GM12878 (cell line): ENCODE measurements around the gene APOA4. TPM values are rescaled to one million over a fixed set of nuclear protein-coding genes. Genes with fewer than 3 reads are reported as not detected.

ENCODE experiments used
- ATAC-seq: fragments of 200-7000 bp; cut with Tn5 transposase; 3 replicates; pipeline ENCODE4 v1.9.1; 2020; ENCODE audit warnings: mild to moderate bottlenecking, moderate library complexity
- BruUV-seq: library from RNA; stranded (reverse); fragments of 400-500 nt; replicated peaks from 2 replicates; lab custom pipeline; 2021; lab: Mats Ljungman, UMichigan
- CTCF ChIA-PET: fragments of 300-600 bp; sonication (Branson Sonifier 250); formaldehyde crosslinking; extraction: SDS; loops from one replicate; lab custom pipeline; 2021; ENCODE audit warnings: inconsistent platforms; lab: Yijun Ruan, JAX
- POLR2A ChIA-PET: fragments of 350-600 bp; formaldehyde crosslinking; extraction: SDS; loops from one replicate; lab custom pipeline; 2021; ENCODE audit warnings: inconsistent platforms; lab: Charles Lee
- RAD21 ChIA-PET: fragments of 300-600 bp; sonication (Branson Sonifier 250); formaldehyde crosslinking; loops from one replicate; lab custom pipeline; 2023; ENCODE audit warnings: antibody characterized with exemption; ENCODE audit not compliant: unreplicated experiment; lab: Charles Lee
- SMC1A ChIA-PET: fragments of 300-600 bp; sonication (Branson Sonifier 250); formaldehyde crosslinking; loops from one replicate; lab custom pipeline; 2023; ENCODE audit not compliant: unreplicated experiment, uncharacterized antibody; lab: Charles Lee
- DNase-seq: peaks from one replicate; pipeline ENCODE4 v3.0.0-alpha.2; 2011; ENCODE audit warnings: low read depth, low spot score
- FAIRE-seq: peaks from 3 replicates; lab custom pipeline; 2011; peaks lifted over from hg19 to GRCh38; lab: Jason Lieb, UNC
- H2AFZ ChIP-seq: 2 replicates; pipeline ENCODE4 v1.6.0; 2011; ENCODE audit warnings: low read depth, low read length, control low read depth; ENCODE audit not compliant: control insufficient read depth
- H3K27ac ChIP-seq: 2 replicates; pipeline ENCODE4 v1.5.1; 2011; ENCODE audit warnings: control low read depth; ENCODE audit not compliant: control insufficient read depth, insufficient read depth
- H3K27me3 ChIP-seq, 2 experiments: replicated peaks in 1 of 2; 2 replicates each; pipeline versions ENCODE4 v1.6.0 to v1.6.1; 2011; ENCODE audit warnings: low read length in 1 of 2; ENCODE audit not compliant: control insufficient read depth in 2 of 2, insufficient read depth in 2 of 2
- H3K36me3 ChIP-seq, 2 experiments: 2 replicates each; pipeline ENCODE4 v1.5.1; 2011; ENCODE audit warnings: low read length in 1 of 2; ENCODE audit not compliant: control insufficient read depth in 2 of 2, insufficient read depth in 2 of 2
- H3K4me1 ChIP-seq: 2 replicates; pipeline ENCODE4 v1.6.1; 2011; ENCODE audit warnings: mild to moderate bottlenecking, low read length, moderate library complexity, mixed read lengths; ENCODE audit not compliant: control insufficient read depth, insufficient read depth
- H3K4me2 ChIP-seq: 2 replicates; pipeline ENCODE4 v1.6.0; 2011; ENCODE audit warnings: control low read depth; ENCODE audit not compliant: control insufficient read depth, insufficient read depth
- H3K4me3 ChIP-seq: fragments of 200-600 bp; sonication (generic); 2 replicates; pipeline ENCODE4 v1.5.1; 2016
- H3K79me2 ChIP-seq: 2 replicates; pipeline ENCODE4 v1.6.0; 2011; ENCODE audit warnings: low read length; ENCODE audit not compliant: control insufficient read depth, insufficient read depth
- H3K9ac ChIP-seq: 2 replicates; pipeline ENCODE4 v1.8.0; 2011; ENCODE audit warnings: low read length, control low read depth, mixed read lengths; ENCODE audit not compliant: control insufficient read depth, insufficient read depth
- H3K9me3 ChIP-seq: replicated peaks from 3 replicates; pipeline ENCODE4 v1.5.1; 2011; ENCODE audit warnings: mild to moderate bottlenecking, low read length; ENCODE audit not compliant: control insufficient read depth, insufficient read depth
- H4K20me1 ChIP-seq: 2 replicates; pipeline ENCODE4 v1.6.0; 2011; ENCODE audit not compliant: control insufficient read depth, insufficient read depth
- ATF3 ChIP-seq: IDR thresholded peaks from 2 replicates; pipeline ENCODE4 v1.6.1; 2011; ENCODE audit warnings: low read depth, mild to moderate bottlenecking, low read length, moderate library complexity, borderline replicate concordance; ENCODE audit errors: extremely low read depth
- BRCA1 ChIP-seq: IDR thresholded peaks from 2 replicates; pipeline ENCODE4 v1.6.1; 2011; ENCODE audit warnings: low read depth, low read length, improper control_type of control experiment
- CBFB ChIP-seq: IDR thresholded peaks from 2 replicates; pipeline ENCODE4 v1.6.1; 2016; ENCODE audit warnings: antibody characterized with exemption, low read depth
- CHD2 ChIP-seq: IDR thresholded peaks from 2 replicates; pipeline ENCODE4 v1.6.1; 2011; ENCODE audit warnings: low read depth, low read length, improper control_type of control experiment, borderline replicate concordance
- DPF2 ChIP-seq: fragments of 450-650 bp; IDR thresholded peaks from 2 replicates; pipeline ENCODE4 v1.6.1; 2017; ENCODE audit warnings: mild to moderate bottlenecking
- EGR1 ChIP-seq, 2 experiments: IDR thresholded peaks; 1 replicate in 1 of 2; 2 replicates in 1 of 2; pipeline ENCODE4 v1.6.1; 2011 to 2012; ENCODE audit warnings: low read depth in 2 of 2, low read length in 2 of 2, borderline replicate concordance in 1 of 2, mild to moderate bottlenecking in 1 of 2, moderate library complexity in 1 of 2
- HDAC6 ChIP-seq: fragments of 200-600 bp; sonication (generic); IDR thresholded peaks from one replicate; pipeline ENCODE4 v1.8.0; 2017; ENCODE audit warnings: antibody characterized with exemption; ENCODE audit not compliant: unreplicated experiment
- IKZF1 ChIP-seq: fragments of 450-650 bp; conservative IDR thresholded peaks from 2 replicates; pipeline ENCODE4 v1.6.1; 2017; ENCODE audit warnings: antibody characterized with exemption, mild to moderate bottlenecking
- MTA2 ChIP-seq: fragments of 450-650 bp; IDR thresholded peaks from 2 replicates; pipeline ENCODE4 v1.6.1; 2016; ENCODE audit warnings: low read depth, mild to moderate bottlenecking, moderate library complexity
- NFYA ChIP-seq: IDR thresholded peaks from 2 replicates; pipeline ENCODE4 v1.6.1; 2011; ENCODE audit warnings: low read depth, mild to moderate bottlenecking, low read length, improper control_type of control experiment, borderline replicate concordance
- NRF1 ChIP-seq: conservative IDR thresholded peaks from 2 replicates; pipeline ENCODE4 v1.6.1; 2011; ENCODE audit warnings: mild to moderate bottlenecking, low read depth, low read length, improper control_type of control experiment
- POU2F2 ChIP-seq: IDR thresholded peaks from 3 replicates; pipeline ENCODE4 v1.6.1; 2011; ENCODE audit warnings: low read depth, mild to moderate bottlenecking, low read length, borderline replicate concordance
- SPI1 ChIP-seq: IDR thresholded peaks from 2 replicates; pipeline ENCODE4 v1.6.1; 2011; ENCODE audit warnings: low read depth, mild to moderate bottlenecking, low read length, moderate library complexity, borderline replicate concordance; ENCODE audit not compliant: insufficient read depth
- YY1 ChIP-seq: IDR thresholded peaks from 2 replicates; pipeline ENCODE4 v1.6.1; 2011; ENCODE audit warnings: low read depth, mild to moderate bottlenecking, low read length
- ZNF207 ChIP-seq: fragments of 450-650 bp; IDR thresholded peaks from 2 replicates; pipeline ENCODE4 v1.6.1; 2014; ENCODE audit warnings: antibody characterized with exemption, mild to moderate bottlenecking, borderline replicate concordance
- ZZZ3 ChIP-seq: IDR thresholded peaks from 2 replicates; pipeline ENCODE4 v1.6.1; 2011; ENCODE audit warnings: low read depth; ENCODE audit not compliant: control insufficient read depth, insufficient read length
- WGBS: methylation state at CpG from one replicate; pipeline ENCODE4 v1.1.6; 2016; ENCODE audit warnings: low lambda C conversion rate; ENCODE audit not compliant: insufficient replicate concordance, insufficient coverage; ENCODE audit errors: missing lambda C conversion rate; 5-methylcytosine and 5-hydroxymethylcytosine counted together
- in situ Hi-C: fragments of 300-500 bp; cut with MboI; formaldehyde crosslinking; loops from 9 replicates; pipeline ENCODE4 v1.14.3; 2018; ENCODE audit warnings: mixed read lengths
- intact Hi-C: fragments of 100-400 bp; cut with micrococcal nuclease; formaldehyde crosslinking; loops from one replicate; pipeline ENCODE4 v1.14.2; 2022; ENCODE audit not compliant: unreplicated experiment
- polyA plus RNA-seq, 11 experiments: library from polyadenylated mRNA; depleted of rRNA in 4 of 11; unstranded in 6 of 11; stranded (reverse) in 5 of 11; fragments of >200 nt; fragmentation: Nextera tagmentation in 4 of 11; fragmentation: Illumina TruSeq in 1 of 11; extraction: Ambion mirVana in 4 of 11; extraction: Trizol in 1 of 11; gene quantifications; 1 replicate in 1 of 11; 2 replicates in 10 of 11; pipeline versions ENCODE4 v1.2.1 to v1.2.3, GENCODE V29; 2011 to 2016; ENCODE audit warnings: inconsistent platforms in 2 of 11, missing spikeins in 2 of 11, low read depth in 1 of 11
- total RNA-seq, 4 experiments: library from RNA; depleted of rRNA in 3 of 4; stranded (reverse); fragments of >200 nt in 3 of 4; fragmentation: Illumina TruSeq in 1 of 4; extraction: Trizol in 1 of 4; gene quantifications; 2 replicates each; pipeline versions ENCODE4 v1.2.1 to v1.2.3, GENCODE V29; 2013 to 2021
- TF ChIP-seq, protein P1 (sequence below): IDR thresholded peaks from 2 replicates; pipeline ENCODE4 v1.6.1; 2012; ENCODE audit warnings: low read depth, low read length, improper control_type of control experiment
- TF ChIP-seq, protein P2 (sequence below): fragments of 450-650 bp; IDR thresholded peaks from 2 replicates; pipeline ENCODE4 v1.6.1; 2017; ENCODE audit warnings: low read depth, mild to moderate bottlenecking, moderate library complexity
- TF ChIP-seq, protein P3 (sequence below): fragments of 450-650 bp; IDR thresholded peaks from 2 replicates; pipeline ENCODE4 v1.6.1; 2016; ENCODE audit warnings: mild to moderate bottlenecking

APOA4 gene
- total and polyA plus RNA-seq, 10 of the 15 experiments (the other 5 are each of a cell fraction or from before 2014, with no cell fraction given) = not detected

DNA sequence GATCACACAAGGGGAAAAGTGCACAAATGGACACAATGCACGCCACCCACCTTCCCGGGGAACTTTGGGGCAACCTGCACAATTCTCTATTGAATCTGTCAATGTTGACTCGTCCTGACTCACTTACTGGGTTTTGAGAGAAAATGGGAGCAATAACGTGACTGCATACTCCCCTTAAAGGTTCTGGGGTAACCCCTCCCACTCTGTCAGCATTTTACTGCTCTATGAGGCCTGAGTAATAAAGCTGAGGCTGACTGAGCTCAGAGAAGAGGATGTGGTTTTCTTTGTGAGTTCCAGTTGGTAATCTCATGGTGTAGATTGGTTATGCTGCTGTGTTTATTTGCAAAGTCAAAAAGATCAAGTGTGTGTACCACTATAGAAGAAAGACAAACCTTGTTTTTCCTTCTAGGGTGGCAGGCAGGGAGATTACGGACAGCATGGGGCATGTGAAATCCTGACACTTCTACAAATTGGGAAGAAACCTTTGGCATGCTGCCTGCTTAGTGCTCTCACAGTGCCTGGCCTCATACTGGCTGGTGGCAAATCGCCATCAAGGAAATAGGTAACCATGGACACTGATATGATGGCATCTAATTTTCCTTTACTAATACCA lies 30.5 kb upstream of the APOA4 start:
- H3K36me3 ChIP-seq = peaks cover 6 to 8% of the 10 kb centered on the region in 2 experiments; a peak in 3 of 4 replicates
- POLR2A ChIA-PET = interaction anchor here (0.6 to 2.1 kb wide), 10 partner anchors 12 to 308 kb away, joined by 3 to 10 read pairs (median 4); partner anchors contain the start of genes PAFAH1B2 and ZPR1
- FAIRE-seq (peak; percentile 75), DNase-seq (peak; percentile 90), ATAC-seq (peak; percentile 98)
- BruUV-seq = no TSS peak
- RAD21 ChIA-PET = interaction anchor here (0.9 to 5.0 kb wide), 15 partner anchors 10 to 326 kb away, joined by 3 to 32 read pairs (median 5); partner anchors contain the start of gene APOA5
- H3K27ac ChIP-seq = peak overlapping the region; percentile 83
- WGBS = 0% methylated on average over 6 of the region's 6 CpGs
- SMC1A ChIA-PET = interaction anchor here (0.6 to 4.6 kb wide), 25 partner anchors 11 to 378 kb away, joined by 3 to 42 read pairs (median 4); partner anchors contain the start of genes APOA1, APOA5 and BUD13
- in situ Hi-C loops = no loop called here
- H3K4me3 ChIP-seq = peak overlapping the region; percentile 31; the same call in 1 of the 2 replicates
- H3K9ac ChIP-seq = no peak overlapping the region
- H2AFZ ChIP-seq = peak overlapping the region; percentile 49; the same call in 1 of the 2 replicates
- peak overlapping the region; percentile 70 for H3K4me2 ChIP-seq
- no peaks in the 10 kb centered on the region for H3K27me3 ChIP-seq
- H3K9me3 ChIP-seq = no peaks in the 10 kb centered on the region
- no peaks in the 10 kb centered on the region for H4K20me1 ChIP-seq
- peaks cover 30% of the 10 kb centered on the region for H3K4me1 ChIP-seq
- intact Hi-C loops = no loop called here
- CTCF ChIA-PET = interaction anchor here (1.0 to 4.2 kb wide), 17 partner anchors 13 to 378 kb away, joined by 3 to 20 read pairs (median 4); partner anchors contain the start of genes APOA5, PCSK7 and RNF214
- no peaks in the 10 kb centered on the region for H3K79me2 ChIP-seq
- TF ChIP-seq, protein P1, sequence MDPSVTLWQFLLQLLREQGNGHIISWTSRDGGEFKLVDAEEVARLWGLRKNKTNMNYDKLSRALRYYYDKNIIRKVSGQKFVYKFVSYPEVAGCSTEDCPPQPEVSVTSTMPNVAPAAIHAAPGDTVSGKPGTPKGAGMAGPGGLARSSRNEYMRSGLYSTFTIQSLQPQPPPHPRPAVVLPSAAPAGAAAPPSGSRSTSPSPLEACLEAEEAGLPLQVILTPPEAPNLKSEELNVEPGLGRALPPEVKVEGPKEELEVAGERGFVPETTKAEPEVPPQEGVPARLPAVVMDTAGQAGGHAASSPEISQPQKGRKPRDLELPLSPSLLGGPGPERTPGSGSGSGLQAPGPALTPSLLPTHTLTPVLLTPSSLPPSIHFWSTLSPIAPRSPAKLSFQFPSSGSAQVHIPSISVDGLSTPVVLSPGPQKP = no peak
- TF ChIP-seq POU2F2 (peak; percentile 45; the same call in 1 of the 3 replicates), BRCA1 (no peak), SPI1 (peak; percentile 73; the same call in 1 of the 2 replicates), NRF1 (no peak), YY1 (peak; percentile 49), ZZZ3 (no peak), CBFB (peak; percentile 84), NFYA (no peak), EGR1 (IDR thresholded peaks at IDR 0.05; ENCODE audit: borderline replicate concordance in 1 of 2, low read depth in 2 of 2, low read length in 2 of 2) (no peak), DPF2 (0 out of 2 replicates have a peak, but pooled peaks have one; percentile 67), ATF3 (no peak), HDAC6 (no peak), IKZF1 (peak; percentile 46), ZNF207 (no peak), MTA2 (peak; percentile 66), CHD2 (no peak)
- TF ChIP-seq, protein P2, sequence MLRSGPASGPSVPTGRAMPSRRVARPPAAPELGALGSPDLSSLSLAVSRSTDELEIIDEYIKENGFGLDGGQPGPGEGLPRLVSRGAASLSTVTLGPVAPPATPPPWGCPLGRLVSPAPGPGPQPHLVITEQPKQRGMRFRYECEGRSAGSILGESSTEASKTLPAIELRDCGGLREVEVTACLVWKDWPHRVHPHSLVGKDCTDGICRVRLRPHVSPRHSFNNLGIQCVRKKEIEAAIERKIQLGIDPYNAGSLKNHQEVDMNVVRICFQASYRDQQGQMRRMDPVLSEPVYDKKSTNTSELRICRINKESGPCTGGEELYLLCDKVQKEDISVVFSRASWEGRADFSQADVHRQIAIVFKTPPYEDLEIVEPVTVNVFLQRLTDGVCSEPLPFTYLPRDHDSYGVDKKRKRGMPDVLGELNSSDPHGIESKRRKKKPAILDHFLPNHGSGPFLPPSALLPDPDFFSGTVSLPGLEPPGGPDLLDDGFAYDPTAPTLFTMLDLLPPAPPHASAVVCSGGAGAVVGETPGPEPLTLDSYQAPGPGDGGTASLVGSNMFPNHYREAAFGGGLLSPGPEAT = 0 out of 2 replicates have a peak, but pooled peaks have one; percentile 23
- TF ChIP-seq, protein P3, sequence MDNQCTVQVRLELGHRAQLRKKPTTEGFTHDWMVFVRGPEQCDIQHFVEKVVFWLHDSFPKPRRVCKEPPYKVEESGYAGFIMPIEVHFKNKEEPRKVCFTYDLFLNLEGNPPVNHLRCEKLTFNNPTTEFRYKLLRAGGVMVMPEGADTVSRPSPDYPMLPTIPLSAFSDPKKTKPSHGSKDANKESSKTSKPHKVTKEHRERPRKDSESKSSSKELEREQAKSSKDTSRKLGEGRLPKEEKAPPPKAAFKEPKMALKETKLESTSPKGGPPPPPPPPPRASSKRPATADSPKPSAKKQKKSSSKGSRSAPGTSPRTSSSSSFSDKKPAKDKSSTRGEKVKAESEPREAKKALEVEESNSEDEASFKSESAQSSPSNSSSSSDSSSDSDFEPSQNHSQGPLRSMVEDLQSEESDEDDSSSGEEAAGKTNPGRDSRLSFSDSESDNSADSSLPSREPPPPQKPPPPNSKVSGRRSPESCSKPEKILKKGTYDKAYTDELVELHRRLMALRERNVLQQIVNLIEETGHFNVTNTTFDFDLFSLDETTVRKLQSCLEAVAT = peak; percentile 76
